ENCODE data around the gene TMEM200C.

Gene TMEM200C

GRCh38 chr18:5918205-5918858, 23.0 kb upstream of the TMEM200C start:
- DNase-seq: no peak
- Histone ChIP-seq H3K4me1 (ENCODE audit: low read length) (no peaks in the 10 kb centered on the region), H3K79me2 (ENCODE audit: low read length) (no peaks in the 10 kb centered on the region)

GRCh38 chr18:5914951-5915350, 19.6 kb upstream of the TMEM200C start:
- Histone ChIP-seq H2AFZ (ENCODE audit: low read length) (no peak overlapping the region), H3K9ac (ENCODE audit: low read length) (no peak overlapping the region), H3K9me3 (replicated peaks; ENCODE audit: insufficient read depth, low read length) (no peaks in the 10 kb centered on the region), H3K9me2 (replicated peaks; ENCODE audit: insufficient read depth, low read length) (no peaks in the 10 kb centered on the region), H3K36me3 (replicated peaks; ENCODE audit: insufficient read depth, low read length) (no peaks in the 10 kb centered on the region), H3K27me3 (replicated peaks; ENCODE audit: insufficient read depth, low read length) (no peaks in the 10 kb centered on the region), H3K4me2 (ENCODE audit: low read depth, low read length) (no peak overlapping the region), H3K79me2 (ENCODE audit: low read length) (no peaks in the 10 kb centered on the region), H3K4me3 (ENCODE audit: low read length) (no peak overlapping the region), H3F3A (ENCODE audit: insufficient read depth, low read length) (no peaks in the 10 kb centered on the region), H3K4me1 (ENCODE audit: low read length) (no peaks in the 10 kb centered on the region), H4K20me1 (ENCODE audit: insufficient read depth, low read length) (no peaks in the 10 kb centered on the region), H3K27ac (ENCODE audit: low read length) (no peak overlapping the region)
- no peak for TF ChIP-seq EZH2phosphoT487 (IDR thresholded peaks at IDR 0.05; ENCODE audit: low read length)
- no peak for DNase-seq

More at GRCh38 chr18:5918205-5918858, 23.0 kb upstream of the TMEM200C start:
- Histone ChIP-seq H3K4me2 (ENCODE audit: low read depth, low read length) (no peak overlapping the region), H3K4me3 (ENCODE audit: low read length) (no peak overlapping the region), H3K27me3 (replicated peaks; ENCODE audit: insufficient read depth, low read length) (no peaks in the 10 kb centered on the region), H3K27ac (ENCODE audit: low read length) (no peak overlapping the region), H3K9me3 (replicated peaks; ENCODE audit: insufficient read depth, low read length) (no peaks in the 10 kb centered on the region), H3K36me3 (replicated peaks; ENCODE audit: insufficient read depth, low read length) (no peaks in the 10 kb centered on the region), H3K9me2 (replicated peaks; ENCODE audit: insufficient read depth, low read length) (no peaks in the 10 kb centered on the region), H4K20me1 (ENCODE audit: insufficient read depth, low read length) (no peaks in the 10 kb centered on the region), H2AFZ (ENCODE audit: low read length) (no peak overlapping the region), H3F3A (ENCODE audit: insufficient read depth, low read length) (no peaks in the 10 kb centered on the region), H3K9ac (ENCODE audit: low read length) (no peak overlapping the region)
- TF ChIP-seq CTCF (IDR thresholded peaks at IDR 0.05; ENCODE audit: low read length) (no peak), EZH2phosphoT487 (IDR thresholded peaks at IDR 0.05; ENCODE audit: low read length) (no peak), EZH2 (optimal IDR thresholded peaks at IDR 0.05; ENCODE audit: low read depth, low read length) (no peak)

- Histone ChIP-seq H3K4me2 (ENCODE audit: low read depth, low read length) (no peak overlapping the region), H3K9me3 (replicated peaks; ENCODE audit: insufficient read depth, low read length) (no peaks in the 10 kb centered on the region), H3K79me2 (ENCODE audit: low read length) (no peaks in the 10 kb centered on the region), H3F3A (ENCODE audit: insufficient read depth, low read length) (no peaks in the 10 kb centered on the region), H3K36me3 (replicated peaks; ENCODE audit: insufficient read depth, low read length) (no peaks in the 10 kb centered on the region), H3K4me1 (ENCODE audit: low read length) (no peaks in the 10 kb centered on the region), H3K27ac (ENCODE audit: low read length) (no peak overlapping the region), H3K4me3 (ENCODE audit: low read length) (no peak overlapping the region), H4K20me1 (ENCODE audit: insufficient read depth, low read length) (no peaks in the 10 kb centered on the region), H3K27me3 (replicated peaks; ENCODE audit: insufficient read depth, low read length) (no peaks in the 10 kb centered on the region), H3K9me2 (replicated peaks; ENCODE audit: insufficient read depth, low read length) (no peaks in the 10 kb centered on the region), H3K9ac (ENCODE audit: low read length) (no peak overlapping the region), H2AFZ (ENCODE audit: low read length) (no peak overlapping the region)
- DNase-seq: no peak
- no peak for TF ChIP-seq EZH2phosphoT487 (IDR thresholded peaks at IDR 0.05; ENCODE audit: low read length)
- TF ChIP-seq CTCF (IDR thresholded peaks at IDR 0.05; ENCODE audit: low read length): no peak
- TF ChIP-seq EZH2 (optimal IDR thresholded peaks at IDR 0.05; ENCODE audit: low read depth, low read length): no peak
These were observed 18.7 kb upstream of the TMEM200C start for GRCh38 chr18:5914016-5914415.

- Histone ChIP-seq H3K4me1 (ENCODE audit: low read length) (no peaks in the 10 kb centered on the region), H3K4me2 (ENCODE audit: low read depth, low read length) (no peak overlapping the region), H3K9me3 (replicated peaks; ENCODE audit: insufficient read depth, low read length) (no peaks in the 10 kb centered on the region), H4K20me1 (ENCODE audit: insufficient read depth, low read length) (no peaks in the 10 kb centered on the region), H3K36me3 (replicated peaks; ENCODE audit: insufficient read depth, low read length) (no peaks in the 10 kb centered on the region), H3K9me2 (replicated peaks; ENCODE audit: insufficient read depth, low read length) (no peaks in the 10 kb centered on the region), H3K27me3 (replicated peaks; ENCODE audit: insufficient read depth, low read length) (no peaks in the 10 kb centered on the region), H3K79me2 (ENCODE audit: low read length) (no peaks in the 10 kb centered on the region), H3K9ac (ENCODE audit: low read length) (no peak overlapping the region), H3F3A (ENCODE audit: insufficient read depth, low read length) (no peaks in the 10 kb centered on the region), H2AFZ (ENCODE audit: low read length) (no peak overlapping the region), H3K27ac (ENCODE audit: low read length) (no peak overlapping the region), H3K4me3 (ENCODE audit: low read length) (no peak overlapping the region)
- no peak for TF ChIP-seq CTCF (IDR thresholded peaks at IDR 0.05; ENCODE audit: low read length)
- no peak for TF ChIP-seq EZH2phosphoT487 (IDR thresholded peaks at IDR 0.05; ENCODE audit: low read length)
- TF ChIP-seq EZH2 (optimal IDR thresholded peaks at IDR 0.05; ENCODE audit: low read depth, low read length): no peak
- DNase-seq: no peak
These were observed 17.2 kb upstream of the TMEM200C start for GRCh38 chr18:5912566-5912965.
